Subcutaneous preadipocyte (primary cell): ENCODE data around the gene CDPF1. TPM values are rescaled to one million over a fixed set of nuclear protein-coding genes. Genes with fewer than 3 reads are reported as not detected.

Experiments used
- total RNA-seq: library from RNA; depleted of rRNA; stranded (reverse); fragments of >200 nt; gene quantifications from 2 replicates; pipeline ENCODE4 v1.2.3, GENCODE V29; 2012

CDPF1 gene
- total RNA-seq = 8.1 and 11.7 TPM in 2 replicates

GRCh38 chr22:46250035-46250782, at the start of gene CDPF1:
Gene CDPF1, minus strand, starts transcription at chr22:46250293. Its CDS starts 2,009 bp downstream, at chr22:46248284.

DNA sequence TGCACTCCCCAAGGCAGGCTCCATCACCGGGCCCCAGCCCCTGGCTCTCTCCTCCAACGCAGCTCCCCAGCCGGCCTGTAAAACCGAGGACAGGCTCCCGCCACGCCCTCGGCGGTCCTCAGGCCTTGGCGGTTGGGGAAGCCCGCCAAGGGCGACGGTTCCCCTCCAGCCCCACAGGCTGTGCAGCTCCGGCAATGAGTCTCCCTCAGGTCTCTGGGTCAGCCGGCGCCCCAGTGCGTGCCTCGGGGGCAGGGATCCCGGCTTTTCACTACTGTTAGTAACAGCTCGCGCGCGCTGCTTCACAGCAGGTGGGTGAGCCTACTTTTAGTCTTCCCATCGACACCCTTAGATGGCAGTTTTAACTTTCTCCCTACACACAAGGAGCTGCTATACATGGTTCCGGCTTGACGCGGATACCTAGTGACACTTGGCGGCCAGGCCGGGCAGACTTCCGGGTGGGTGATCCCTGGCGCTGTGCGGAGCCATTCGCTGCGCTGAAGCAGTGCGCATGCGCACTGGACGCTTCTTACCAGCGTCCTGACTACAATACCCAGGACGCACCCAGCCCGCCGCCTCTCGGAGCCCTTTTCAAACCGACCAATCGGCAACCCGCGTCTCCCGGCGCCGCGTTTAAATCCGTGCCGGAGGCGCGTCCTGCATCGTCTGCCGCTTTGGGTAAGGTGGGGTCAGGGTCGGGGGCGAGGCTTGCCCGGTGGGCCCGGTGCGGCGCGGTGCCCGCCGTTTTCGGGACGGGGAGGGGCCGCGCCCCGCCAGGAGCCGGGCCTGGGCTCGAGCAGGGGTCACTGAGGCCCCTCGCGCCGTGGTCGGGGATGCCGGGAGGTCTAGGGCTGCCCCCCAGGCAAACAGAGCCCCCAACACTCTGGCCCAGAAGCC, 46.4 kb upstream of the CDPF1 start, which contains the start of gene GTSE1:
TSS of gene GTSE1 (plus strand) at position 614 of the 894 bp plus-strand sequence. CDS start 531 bp downstream, outside the sequence.

GRCh38 chr22:46267431-46268279, 17.6 kb upstream of the CDPF1 start, which contains the start of gene TTC38:
Gene TTC38, plus strand, starts transcription at chr22:46268008. Its CDS starts 32 bp downstream, at chr22:46268040.

GRCh38 chr22:46263216-46263590, 13.1 kb upstream of the CDPF1 start, which contains the start of gene PKDREJ:
Gene PKDREJ, minus strand, starts transcription at chr22:46263343. Its CDS starts 21 bp downstream, at chr22:46263322.

Other genes starting within 250 kb of the CDPF1 start
- gene PPARA, start 99.8 kb downstream of the CDPF1 start, total RNA-seq = 11.4 and 19.5 TPM in 2 replicates
- not detected in 2 replicates for gene PKDREJ, start 13.1 kb upstream of the CDPF1 start, total RNA-seq
- 23.3 and 40.8 TPM in 2 replicates for gene TTC38, start 17.7 kb upstream of the CDPF1 start, total RNA-seq
- 8.8 and 21.7 TPM in 2 replicates for gene GTSE1, start 46.6 kb upstream of the CDPF1 start, total RNA-seq
- gene TRMU, start 85.4 kb upstream of the CDPF1 start, total RNA-seq = 26.8 and 33.2 TPM in 2 replicates